ENCODE data around the gene MASP2.
"Not testable (repeated sequence)": the region's sequence is repeated elsewhere in the genome, so short reads cannot be mapped to it uniquely, and the experiment has no call there.

DNA sequence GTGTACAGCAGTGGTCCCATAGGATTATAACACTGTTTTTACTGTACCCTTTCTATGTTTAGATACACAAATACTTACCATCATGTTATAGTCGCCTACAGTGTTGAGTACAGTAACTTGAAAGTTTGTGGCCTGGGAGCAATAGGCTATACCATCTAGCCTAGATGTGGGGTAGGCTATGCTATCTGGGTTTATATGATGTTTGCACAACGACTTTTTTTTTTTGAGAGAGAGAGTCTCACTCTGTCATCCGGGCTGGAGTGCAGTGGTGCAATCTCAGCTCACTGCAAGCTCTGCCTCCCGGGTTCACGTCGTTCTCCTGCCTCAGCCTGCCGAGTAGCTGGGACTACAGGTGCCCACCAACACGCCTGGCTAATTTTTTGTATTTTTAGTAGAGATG lies 27.7 kb downstream of the MASP2 start:
- TF ChIP-seq, protein P1, sequence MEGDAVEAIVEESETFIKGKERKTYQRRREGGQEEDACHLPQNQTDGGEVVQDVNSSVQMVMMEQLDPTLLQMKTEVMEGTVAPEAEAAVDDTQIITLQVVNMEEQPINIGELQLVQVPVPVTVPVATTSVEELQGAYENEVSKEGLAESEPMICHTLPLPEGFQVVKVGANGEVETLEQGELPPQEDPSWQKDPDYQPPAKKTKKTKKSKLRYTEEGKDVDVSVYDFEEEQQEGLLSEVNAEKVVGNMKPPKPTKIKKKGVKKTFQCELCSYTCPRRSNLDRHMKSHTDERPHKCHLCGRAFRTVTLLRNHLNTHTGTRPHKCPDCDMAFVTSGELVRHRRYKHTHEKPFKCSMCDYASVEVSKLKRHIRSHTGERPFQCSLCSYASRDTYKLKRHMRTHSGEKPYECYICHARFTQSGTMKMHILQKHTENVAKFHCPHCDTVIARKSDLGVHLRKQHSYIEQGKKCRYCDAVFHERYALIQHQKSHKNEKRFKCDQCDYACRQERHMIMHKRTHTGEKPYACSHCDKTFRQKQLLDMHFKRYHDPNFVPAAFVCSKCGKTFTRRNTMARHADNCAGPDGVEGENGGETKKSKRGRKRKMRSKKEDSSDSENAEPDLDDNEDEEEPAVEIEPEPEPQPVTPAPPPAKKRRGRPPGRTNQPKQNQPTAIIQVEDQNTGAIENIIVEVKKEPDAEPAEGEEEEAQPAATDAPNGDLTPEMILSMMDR (IDR thresholded peaks at IDR 0.05) = not testable (repeated sequence)
- not testable (repeated sequence) for TF ChIP-seq POLR2A (IDR thresholded peaks at IDR 0.05)

Measured in esophagus squamous epithelium (tissue), 4 donors.